Measurements from ENCODE around the gene HOXB2.

- TF ChIP-seq CTCF (IDR thresholded peaks at IDR 0.05; ENCODE audit: borderline replicate concordance, extremely low read depth, low read length, poor library complexity, severe bottlenecking) (no peak), EZH2 (IDR thresholded peaks at IDR 0.05; ENCODE audit: borderline replicate concordance, low read depth, low read length, severe bottlenecking) (no peak)
Observed at GRCh38 chr17:48559122-48559839, 14.4 kb upstream of the HOXB2 start.

Data from DND-41 (cell line).